Measurements from ENCODE around the gene GVQW3.

GRCh38 chr11:76337923-76338322 lies 43.2 kb upstream of the GVQW3 start:
- TF ChIP-seq POLR2A (IDR thresholded peaks at IDR 0.05) (no peak), CTCF (IDR thresholded peaks at IDR 0.05) (no peak)

All from adrenal gland (tissue), 5 donors.